Measurements from ENCODE around the gene PRKCZ. TPM values are rescaled to one million over a fixed set of nuclear protein-coding genes. Genes with fewer than 3 reads are reported as not detected.

PRKCZ gene
- total RNA-seq, 1 experiment from 2014 or later = 45.9 TPM

- TF ChIP-seq CTCF (IDR thresholded peaks at IDR 0.05; ENCODE audit: insufficient read depth in 1 of 2, low read depth in 1 of 2, low read length in 1 of 2, severe bottlenecking in 1 of 2, unreplicated experiment in 1 of 2) = no peak
- Mint-ChIP-seq H3K36me3 (ENCODE audit: insufficient read depth, unreplicated experiment) (no peaks in the 10 kb centered on the region), H3K27me3 (ENCODE audit: insufficient read depth, unreplicated experiment) (no peaks in the 10 kb centered on the region), H3K4me1 (ENCODE audit: low read depth, unreplicated experiment) (no peaks in the 10 kb centered on the region), H3K27ac (ENCODE audit: unreplicated experiment) (no peak overlapping the region), H3K9me3 (ENCODE audit: unreplicated experiment) (no peaks in the 10 kb centered on the region), H3K4me3 (ENCODE audit: unreplicated experiment) (no peak overlapping the region)
- Histone ChIP-seq H3K36me3 (ENCODE audit: control insufficient read depth, insufficient read depth, low read length) (no peaks in the 10 kb centered on the region), H3K9me3 (no peaks in the 10 kb centered on the region), H3K27me3 (replicated peaks; ENCODE audit: control insufficient read depth, insufficient read depth, low read length) (no peaks in the 10 kb centered on the region), H3K4me3 (ENCODE audit: low read depth, low read length) (no peak overlapping the region), H3K4me1 (no peaks in the 10 kb centered on the region)
- ChIA-PET CTCF (interaction anchor here (1.3 kb wide), 1 partner anchor 8 kb away, joined by 3 read pairs; no protein-coding TSS in a partner anchor), POLR2A (no interaction called here)
- no TSS peak for BruUV-seq (replicated peaks)
- DNase-seq = no peak
- intact Hi-C loops (cut with micrococcal nuclease; ENCODE audit: unreplicated experiment) = no loop called here
These were observed 13.9 kb upstream of the PRKCZ start for GRCh38 chr1:2036287-2036686.

- Mint-ChIP-seq H3K4me1 (ENCODE audit: low read depth, unreplicated experiment) (no peaks in the 10 kb centered on the region), H3K36me3 (ENCODE audit: insufficient read depth, unreplicated experiment) (no peaks in the 10 kb centered on the region), H3K27ac (ENCODE audit: unreplicated experiment) (no peak overlapping the region), H3K4me3 (ENCODE audit: unreplicated experiment) (no peak overlapping the region), H3K27me3 (ENCODE audit: insufficient read depth, unreplicated experiment) (no peaks in the 10 kb centered on the region), H3K9me3 (ENCODE audit: unreplicated experiment) (no peaks in the 10 kb centered on the region)
- ChIA-PET CTCF (no interaction called here), POLR2A (no interaction called here)
- Histone ChIP-seq H3K36me3 (ENCODE audit: control insufficient read depth, insufficient read depth, low read length) (no peaks in the 10 kb centered on the region), H3K9me3 (no peaks in the 10 kb centered on the region), H3K27me3 (replicated peaks; ENCODE audit: control insufficient read depth, insufficient read depth, low read length) (no peaks in the 10 kb centered on the region), H3K4me3 (ENCODE audit: low read depth, low read length) (no peak overlapping the region), H3K4me1 (no peaks in the 10 kb centered on the region)
- no peak for TF ChIP-seq CTCF (IDR thresholded peaks at IDR 0.05; ENCODE audit: insufficient read depth in 1 of 2, low read depth in 1 of 2, low read length in 1 of 2, severe bottlenecking in 1 of 2, unreplicated experiment in 1 of 2)
- DNase-seq = no peak
- intact Hi-C loops (cut with micrococcal nuclease; ENCODE audit: unreplicated experiment) = no loop called here
- BruUV-seq (replicated peaks) = no TSS peak
These were observed 12.8 kb upstream of the PRKCZ start for GRCh38 chr1:2037314-2037979.

- no peaks in the 10 kb centered on the region for H3K36me3 ChIP-seq (ENCODE audit: control insufficient read depth, insufficient read depth, low read length)
- DNase-seq = no peak
- Mint-ChIP-seq H3K4me1 (ENCODE audit: low read depth, unreplicated experiment) (no peaks in the 10 kb centered on the region), H3K36me3 (ENCODE audit: insufficient read depth, unreplicated experiment) (no peaks in the 10 kb centered on the region), H3K4me3 (ENCODE audit: unreplicated experiment) (no peak overlapping the region), H3K27ac (ENCODE audit: unreplicated experiment) (no peak overlapping the region), H3K9me3 (ENCODE audit: unreplicated experiment) (no peaks in the 10 kb centered on the region), H3K27me3 (ENCODE audit: insufficient read depth, unreplicated experiment) (no peaks in the 10 kb centered on the region)
- H3K9me3 ChIP-seq = no peaks in the 10 kb centered on the region
- no peak for TF ChIP-seq CTCF (IDR thresholded peaks at IDR 0.05; ENCODE audit: insufficient read depth in 1 of 2, low read depth in 1 of 2, low read length in 1 of 2, severe bottlenecking in 1 of 2, unreplicated experiment in 1 of 2)
- H3K4me1 ChIP-seq = no peaks in the 10 kb centered on the region
- no TSS peak for BruUV-seq (replicated peaks)
- H3K4me3 ChIP-seq (ENCODE audit: low read depth, low read length) = no peak overlapping the region
- CTCF ChIA-PET = no interaction called here
- H3K27me3 ChIP-seq (replicated peaks; ENCODE audit: control insufficient read depth, insufficient read depth, low read length) = no peaks in the 10 kb centered on the region
- intact Hi-C loops (cut with micrococcal nuclease; ENCODE audit: unreplicated experiment) = no loop called here
- POLR2A ChIA-PET = no interaction called here
These were observed 12.0 kb upstream of the PRKCZ start for GRCh38 chr1:2038229-2038628.
